Chondrocyte (in vitro differentiated cells): ENCODE measurements around the gene STXBP5. TPM values are rescaled to one million over a fixed set of nuclear protein-coding genes. Genes with fewer than 3 reads are reported as not detected.

ENCODE experiments used
- DNase-seq: peaks from one replicate; pipeline ENCODE4 v3.0.0; 2021; ENCODE audit warnings: mixed read lengths, low spot score
- H3K27ac Mint-ChIP-seq: one replicate; pipeline ENCODE4 v1.8.0; 2021; ENCODE audit warnings: mild to moderate bottlenecking, moderate library complexity, mixed read lengths; ENCODE audit not compliant: unreplicated experiment
- H3K27me3 Mint-ChIP-seq: 2 replicates; pipeline ENCODE4 v1.8.0; 2021; ENCODE audit warnings: low read depth, mixed read lengths
- H3K36me3 Mint-ChIP-seq: 2 replicates; pipeline ENCODE4 v1.8.0; 2021; ENCODE audit warnings: low read depth, mixed read lengths
- H3K4me1 Mint-ChIP-seq: 2 replicates; pipeline ENCODE4 v1.8.0; 2021; ENCODE audit warnings: low read depth, mild to moderate bottlenecking, mixed read lengths
- H3K4me3 Mint-ChIP-seq: one replicate; pipeline ENCODE4 v1.8.0; 2021; ENCODE audit warnings: mild to moderate bottlenecking, moderate library complexity, mixed read lengths; ENCODE audit not compliant: unreplicated experiment
- H3K9me3 Mint-ChIP-seq: 2 replicates; pipeline ENCODE4 v1.8.0; 2021; ENCODE audit warnings: low read depth, mixed read lengths
- CTCF ChIP-seq: fragments of 200-600 bp; sonication (generic); IDR thresholded peaks from 2 replicates; pipeline ENCODE4 v1.5.0; 2021; ENCODE audit warnings: antibody characterized with exemption, mild to moderate bottlenecking, moderate library complexity
- total RNA-seq: library from RNA; stranded (reverse); gene quantifications from 3 replicates; pipeline ENCODE4 v1.2.1, GENCODE V29; 2021

Gene STXBP5
- total RNA-seq, 1 donor from 2014 or later: 30.8 TPM

DNA sequence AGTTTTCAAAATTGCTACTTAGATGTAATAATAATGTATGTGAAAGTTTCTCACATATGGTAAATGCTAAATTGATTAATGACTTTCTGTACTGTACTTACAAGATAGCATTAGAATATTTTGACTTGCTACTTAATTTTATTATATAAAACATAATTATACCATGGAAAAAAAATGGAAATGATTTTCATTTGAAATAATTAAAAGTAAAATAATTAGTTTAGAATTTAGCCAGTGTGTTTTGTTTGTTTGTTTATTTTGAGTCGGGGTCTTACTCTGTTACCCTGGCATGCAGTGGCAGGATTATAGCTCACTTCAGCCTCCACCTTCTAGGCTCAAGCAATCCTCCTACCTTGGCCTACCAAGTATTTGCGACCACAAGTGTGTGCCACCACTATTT is 7.1 kb downstream of the STXBP5 start:
- H3K27me3 Mint-ChIP-seq: no peaks in the 10 kb centered on the region
- no peak for DNase-seq
- peaks cover 4% of the 10 kb centered on the region for H3K36me3 Mint-ChIP-seq
- no peak overlapping the region for H3K27ac Mint-ChIP-seq
- no peaks in the 10 kb centered on the region for H3K9me3 Mint-ChIP-seq
- TF ChIP-seq CTCF: no peak
- H3K4me3 Mint-ChIP-seq: no peak overlapping the region
- H3K4me1 Mint-ChIP-seq: peaks cover 64% of the 10 kb centered on the region

- no peak for TF ChIP-seq CTCF
- DNase-seq: no peak
- Mint-ChIP-seq H3K9me3 (no peaks in the 10 kb centered on the region), H3K27me3 (no peaks in the 10 kb centered on the region), H3K4me3 (no peak overlapping the region), H3K27ac (no peak overlapping the region), H3K4me1 (peaks cover 62% of the 10 kb centered on the region), H3K36me3 (peaks cover 4% of the 10 kb centered on the region)
Measured at GRCh38 chr6:147211831-147212230, 7.6 kb downstream of the STXBP5 start.

- no peaks in the 10 kb centered on the region for H3K9me3 Mint-ChIP-seq
- no peak for TF ChIP-seq CTCF
- no peak overlapping the region for H3K4me3 Mint-ChIP-seq
- peaks cover 4% of the 10 kb centered on the region for H3K36me3 Mint-ChIP-seq
- H3K4me1 Mint-ChIP-seq: peaks cover 56% of the 10 kb centered on the region
- H3K27me3 Mint-ChIP-seq: no peaks in the 10 kb centered on the region
- no peak overlapping the region for H3K27ac Mint-ChIP-seq
- DNase-seq: no peak
Measured at GRCh38 chr6:147212622-147213021, 8.4 kb downstream of the STXBP5 start.

DNA sequence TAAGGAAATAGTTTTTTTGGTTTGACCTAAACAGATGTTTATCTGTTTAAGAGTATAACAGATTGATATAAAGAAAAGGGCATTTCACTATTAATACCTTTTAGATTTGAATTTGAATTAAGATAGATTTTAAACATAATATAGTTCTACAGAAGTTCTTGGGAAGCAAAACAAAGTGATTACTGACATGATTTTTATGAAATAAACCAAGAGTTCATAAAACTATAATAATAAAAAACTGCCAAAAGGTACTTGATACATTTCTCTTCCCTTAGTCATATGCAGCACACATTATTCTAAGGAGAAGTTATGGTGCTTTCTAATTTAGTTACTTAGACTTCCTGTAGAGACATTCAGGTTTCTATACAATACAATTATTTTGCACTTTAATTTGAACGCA is 9.6 kb downstream of the STXBP5 start:
- no peak overlapping the region for H3K4me3 Mint-ChIP-seq
- H3K27me3 Mint-ChIP-seq: no peaks in the 10 kb centered on the region
- no peak for DNase-seq
- peaks cover 53% of the 10 kb centered on the region for H3K4me1 Mint-ChIP-seq
- no peaks in the 10 kb centered on the region for H3K9me3 Mint-ChIP-seq
- TF ChIP-seq CTCF: no peak
- H3K36me3 Mint-ChIP-seq: peaks cover 8% of the 10 kb centered on the region
- peak overlapping the region; percentile 63 for H3K27ac Mint-ChIP-seq

GRCh38 chr6:147214248-147215227 is 10.3 kb downstream of the STXBP5 start:
- Mint-ChIP-seq H3K9me3 (no peaks in the 10 kb centered on the region), H3K27me3 (no peaks in the 10 kb centered on the region), H3K4me3 (peak overlapping the region; percentile 4), H3K27ac (peak overlapping the region; percentile 71), H3K4me1 (peaks cover 53% of the 10 kb centered on the region), H3K36me3 (peaks cover 10% of the 10 kb centered on the region)
- TF ChIP-seq CTCF: no peak
- DNase-seq: no peak
